Measurements from ENCODE around the gene OR6C74. TPM values are rescaled to one million over a fixed set of nuclear protein-coding genes. Genes with fewer than 3 reads are reported as not detected.

The OR6C74 gene
- polyA plus RNA-seq, 1 donor from 2014 or later, result not detected

- H3K9me2 ChIP-seq (ENCODE audit: insufficient read depth, low read length), result no peaks in the 10 kb centered on the region
- no peaks in the 10 kb centered on the region for H3K36me3 ChIP-seq (ENCODE audit: insufficient read depth, low read length)
- no peak overlapping the region for H3K4me3 ChIP-seq (ENCODE audit: low read length)
- H3K9me3 ChIP-seq (ENCODE audit: low read length), result no peaks in the 10 kb centered on the region
- no peaks in the 10 kb centered on the region for H3K27me3 ChIP-seq (ENCODE audit: insufficient read depth, low read depth, low read length)
- no peaks in the 10 kb centered on the region for H3F3A ChIP-seq (ENCODE audit: insufficient read depth, low read length, poor library complexity, severe bottlenecking)
- no peak overlapping the region for H2AFZ ChIP-seq (ENCODE audit: low read depth, low read length)
- H3K4me2 ChIP-seq (ENCODE audit: low read length), result no peak overlapping the region
- H4K20me1 ChIP-seq (ENCODE audit: insufficient read depth), result no peaks in the 10 kb centered on the region
- no peaks in the 10 kb centered on the region for H3K79me2 ChIP-seq (replicated peaks; ENCODE audit: insufficient read depth, low read length)
- H3K27ac ChIP-seq (ENCODE audit: low read length), result no peak overlapping the region
- H3K9ac ChIP-seq (ENCODE audit: low read length), result no peak overlapping the region
- TF ChIP-seq CTCF (IDR thresholded peaks at IDR 0.05; ENCODE audit: poor library complexity, severe bottlenecking) (no peak), EZH2 (IDR thresholded peaks at IDR 0.05; ENCODE audit: borderline replicate concordance, insufficient read depth, low read length, poor library complexity, severe bottlenecking) (no peak), TAF1 (IDR thresholded peaks at IDR 0.05; ENCODE audit: low read depth) (no peak)
Measured at GRCh38 chr12:55253281-55253680, 8.9 kb downstream of the OR6C74 start.

- no peaks in the 10 kb centered on the region for H3K79me2 ChIP-seq (replicated peaks; ENCODE audit: insufficient read depth, low read length)
- TF ChIP-seq EP300 (conservative IDR thresholded peaks at IDR 0.05; ENCODE audit: poor library complexity, severe bottlenecking) (no peak), TAF1 (IDR thresholded peaks at IDR 0.05; ENCODE audit: low read depth) (no peak), CTCF (IDR thresholded peaks at IDR 0.05; ENCODE audit: poor library complexity, severe bottlenecking) (no peak), EZH2 (IDR thresholded peaks at IDR 0.05; ENCODE audit: borderline replicate concordance, insufficient read depth, low read length, poor library complexity, severe bottlenecking) (no peak), RAD21 (conservative IDR thresholded peaks at IDR 0.05) (no peak), SMC3 (conservative IDR thresholded peaks at IDR 0.05; ENCODE audit: poor library complexity) (no peak), REST (IDR thresholded peaks at IDR 0.05; ENCODE audit: borderline replicate concordance) (no peak), POLR2AphosphoS5 (IDR thresholded peaks at IDR 0.05) (no peak), MXI1 (conservative IDR thresholded peaks at IDR 0.05; ENCODE audit: poor library complexity, severe bottlenecking) (no peak)
- no peak overlapping the region for H3K9ac ChIP-seq (ENCODE audit: low read length)
- H3K9me3 ChIP-seq (ENCODE audit: low read length), result no peaks in the 10 kb centered on the region
- H3K27me3 ChIP-seq (ENCODE audit: insufficient read depth, low read depth, low read length), result no peaks in the 10 kb centered on the region
- no peaks in the 10 kb centered on the region for H3K9me2 ChIP-seq (ENCODE audit: insufficient read depth, low read length)
- H2AFZ ChIP-seq (ENCODE audit: low read depth, low read length), result no peak overlapping the region
- no peaks in the 10 kb centered on the region for H3F3A ChIP-seq (ENCODE audit: insufficient read depth, low read length, poor library complexity, severe bottlenecking)
- H3K4me2 ChIP-seq (ENCODE audit: low read length), result no peak overlapping the region
- H3K27ac ChIP-seq (ENCODE audit: low read length), result no peak overlapping the region
- no peak overlapping the region for H3K4me3 ChIP-seq (ENCODE audit: low read length)
- H3K36me3 ChIP-seq (ENCODE audit: insufficient read depth, low read length), result no peaks in the 10 kb centered on the region
- no peaks in the 10 kb centered on the region for H4K20me1 ChIP-seq (ENCODE audit: insufficient read depth)
Measured at GRCh38 chr12:55256831-55257230, 12.4 kb downstream of the OR6C74 start.
